Fibroblast of the aortic adventitia (primary cell): ENCODE measurements around the gene IWS1. TPM values are rescaled to one million over a fixed set of nuclear protein-coding genes. Genes with fewer than 3 reads are reported as not detected.

Source experiments
- DNase-seq: peaks from one replicate; pipeline ENCODE4 v3.0.0-alpha.2; 2010; ENCODE audit warnings: low read depth
- H3K4me3 ChIP-seq: 2 replicates; pipeline ENCODE4 v1.5.1; 2011; ENCODE audit warnings: low read depth, mild to moderate bottlenecking, control low read depth, low read length, moderate library complexity
- small RNA-seq: library from RNA; depleted of rRNA; stranded (forward); fragments of <200 nt; gene quantifications from one replicate; pipeline ENCODE3, GENCODE V24; 2012
- total RNA-seq: library from RNA; depleted of rRNA; stranded (reverse); fragments of >200 nt; gene quantifications from 2 replicates; pipeline ENCODE4 v1.2.3, GENCODE V29; 2012; ENCODE audit warnings: low replicate concordance
- TF ChIP-seq, protein P1 (sequence below): IDR thresholded peaks from 2 replicates; pipeline ENCODE4 v1.5.1; 2011; ENCODE audit warnings: mild to moderate bottlenecking, low read length, control low read depth, inconsistent platforms; ENCODE audit not compliant: insufficient read depth

Gene IWS1
- total RNA-seq, 1 donor: 37.7 TPM

- H3K4me3 ChIP-seq: no peak overlapping the region
- TF ChIP-seq, protein P1, sequence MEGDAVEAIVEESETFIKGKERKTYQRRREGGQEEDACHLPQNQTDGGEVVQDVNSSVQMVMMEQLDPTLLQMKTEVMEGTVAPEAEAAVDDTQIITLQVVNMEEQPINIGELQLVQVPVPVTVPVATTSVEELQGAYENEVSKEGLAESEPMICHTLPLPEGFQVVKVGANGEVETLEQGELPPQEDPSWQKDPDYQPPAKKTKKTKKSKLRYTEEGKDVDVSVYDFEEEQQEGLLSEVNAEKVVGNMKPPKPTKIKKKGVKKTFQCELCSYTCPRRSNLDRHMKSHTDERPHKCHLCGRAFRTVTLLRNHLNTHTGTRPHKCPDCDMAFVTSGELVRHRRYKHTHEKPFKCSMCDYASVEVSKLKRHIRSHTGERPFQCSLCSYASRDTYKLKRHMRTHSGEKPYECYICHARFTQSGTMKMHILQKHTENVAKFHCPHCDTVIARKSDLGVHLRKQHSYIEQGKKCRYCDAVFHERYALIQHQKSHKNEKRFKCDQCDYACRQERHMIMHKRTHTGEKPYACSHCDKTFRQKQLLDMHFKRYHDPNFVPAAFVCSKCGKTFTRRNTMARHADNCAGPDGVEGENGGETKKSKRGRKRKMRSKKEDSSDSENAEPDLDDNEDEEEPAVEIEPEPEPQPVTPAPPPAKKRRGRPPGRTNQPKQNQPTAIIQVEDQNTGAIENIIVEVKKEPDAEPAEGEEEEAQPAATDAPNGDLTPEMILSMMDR: no peak
- DNase-seq: no peak
Observed at GRCh38 chr2:127437056-127437455, 89.2 kb downstream of the IWS1 start.

GRCh38 chr2:127434515-127434914 is 91.8 kb downstream of the IWS1 start:
- no peak overlapping the region for H3K4me3 ChIP-seq
- TF ChIP-seq, protein P1: no peak
- DNase-seq: no peak

DNA sequence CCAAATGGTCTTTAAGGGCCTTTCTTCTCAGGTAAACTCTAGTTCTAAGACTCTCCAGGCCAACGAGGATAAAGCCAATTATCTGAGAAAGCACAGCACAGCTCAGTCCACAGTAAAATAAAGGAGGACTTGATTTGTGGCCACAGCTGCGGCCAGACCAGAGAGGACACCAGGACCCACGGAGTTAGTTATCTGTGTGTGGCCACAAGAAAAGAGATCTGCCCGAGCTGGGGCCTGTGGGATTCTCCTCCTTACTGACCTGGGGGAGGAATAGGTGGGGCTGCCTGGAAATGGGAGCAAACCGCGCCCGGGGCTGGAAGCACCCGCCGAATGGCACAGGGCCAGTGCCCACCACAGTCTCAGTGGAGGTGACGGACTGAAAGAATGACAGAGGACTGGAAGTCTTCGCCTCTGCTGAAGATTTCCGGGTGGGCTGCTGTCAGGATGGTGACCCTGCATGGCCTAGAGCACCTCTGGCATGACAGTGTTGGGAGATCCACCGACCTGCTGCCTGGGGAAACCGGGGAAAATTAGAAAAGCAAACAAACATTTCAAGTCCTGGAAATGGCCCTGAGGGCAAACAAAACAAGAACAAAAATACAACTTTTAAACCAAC is 94.8 kb downstream of the IWS1 start:
- DNase-seq: no peak

More for the DNA sequence above, 94.8 kb downstream of the IWS1 start:
- TF ChIP-seq, protein P1: no peak
- H3K4me3 ChIP-seq: no peak overlapping the region

Small RNA genes within 50 kb of the gene (small RNA-seq; reads per million reads assigned to genes)
- gene RNU4-48P: not detected

Other genes with a start within 250 kb of the IWS1 start
- gene ERCC3, start 232.3 kb downstream of the IWS1 start, total RNA-seq: 25.4 and 35.4 TPM in 2 replicates
- 22.0 and 41.6 TPM in 2 replicates for gene MAP3K2, start 138.5 kb downstream of the IWS1 start, total RNA-seq
- not detected in 2 replicates for gene PROC, start 108.1 kb downstream of the IWS1 start, total RNA-seq
- gene MYO7B, start 9.2 kb upstream of the IWS1 start, total RNA-seq: 0.18 TPM in 1 of 2 replicates, not detected in the other
- not detected in 2 replicates for gene GPR17, start 119.7 kb upstream of the IWS1 start, total RNA-seq
- gene LIMS2, start 149.0 kb upstream of the IWS1 start, total RNA-seq: 7.8 and 11.3 TPM in 2 replicates
- gene SFT2D3, start 175.0 kb upstream of the IWS1 start, total RNA-seq: 3.5 and 7.0 TPM in 2 replicates